A204.1 (cell line): ENCODE data around the gene ATF7IP2.
"Not testable (repeated sequence)": the region's sequence is repeated elsewhere in the genome, so short reads cannot be mapped to it uniquely, and the experiment has no call there.

Source experiments
- FAIRE-seq: peaks from 2 replicates; lab custom pipeline; 2012; peaks lifted over from hg19 to GRCh38; lab: Jason Lieb, UNC

ATF7IP2 gene

DNA sequence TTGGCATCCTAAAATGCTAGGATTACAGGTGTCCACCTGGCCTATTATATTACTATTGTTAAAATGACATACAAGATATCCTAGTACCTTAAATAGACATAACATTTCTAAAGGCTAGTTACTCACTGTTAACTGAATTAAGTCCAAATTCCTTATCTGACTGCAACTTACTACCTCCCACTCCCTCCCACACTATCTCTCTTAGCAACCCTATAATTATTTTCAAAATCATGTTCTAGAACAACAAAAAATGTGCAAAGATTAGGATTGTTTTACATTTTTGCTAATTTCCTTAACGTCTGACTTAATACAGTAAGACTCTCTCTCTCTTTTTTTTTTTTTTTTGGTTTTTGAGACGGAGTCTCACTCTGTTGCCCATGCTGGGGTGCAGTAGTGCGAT is 2.2 kb upstream of the ATF7IP2 start:
- no peak for FAIRE-seq

DNA sequence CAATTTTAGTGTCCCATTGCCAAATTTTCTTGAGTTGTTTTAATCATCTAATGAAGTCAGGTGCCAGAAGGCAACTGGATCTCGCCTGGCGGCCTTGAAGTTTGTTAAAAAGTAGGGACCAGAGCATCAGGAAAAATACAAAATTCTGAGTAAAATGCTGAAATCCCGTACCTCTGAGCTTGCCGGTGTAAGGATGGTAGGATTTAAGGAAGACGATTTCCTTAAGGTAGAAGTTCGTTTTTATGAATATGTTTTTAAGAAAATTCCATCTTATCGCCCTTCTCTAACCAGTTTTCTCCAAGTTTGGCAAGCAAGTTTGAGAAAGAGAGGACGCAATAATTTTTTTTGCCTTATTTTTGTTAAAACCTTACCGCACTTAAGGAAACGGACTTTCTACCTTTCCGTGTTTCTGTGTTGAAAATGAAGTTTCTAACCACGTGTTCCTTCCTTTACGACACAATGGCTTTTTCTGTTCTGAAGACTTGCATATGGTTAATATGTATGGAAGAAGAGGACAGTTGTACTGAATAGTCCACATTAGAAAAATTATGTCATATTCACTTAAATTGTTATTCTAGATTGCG is 748 bp downstream of the ATF7IP2 start:
- FAIRE-seq, result no peak

DNA sequence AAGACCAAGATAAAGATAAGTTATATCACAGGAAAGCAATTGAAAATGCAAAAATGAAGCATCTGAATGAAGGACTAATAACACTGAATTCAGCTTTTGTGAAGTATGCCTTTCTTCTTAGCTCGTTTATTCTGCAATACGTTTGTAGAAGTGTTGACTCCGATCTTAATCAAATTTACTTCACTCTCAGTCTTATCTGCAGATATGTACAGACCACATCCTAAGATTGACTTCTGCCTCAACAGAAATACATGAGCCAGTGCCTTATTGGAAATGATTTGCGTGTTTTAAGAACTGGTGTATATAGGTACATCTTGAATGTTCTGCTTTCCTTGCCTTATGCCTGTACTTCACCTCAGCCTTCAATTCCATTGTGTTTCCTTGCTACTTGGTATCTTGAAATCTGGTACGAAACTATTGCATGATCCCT is 1.3 kb downstream of the ATF7IP2 start:
- FAIRE-seq, result no peak

DNA sequence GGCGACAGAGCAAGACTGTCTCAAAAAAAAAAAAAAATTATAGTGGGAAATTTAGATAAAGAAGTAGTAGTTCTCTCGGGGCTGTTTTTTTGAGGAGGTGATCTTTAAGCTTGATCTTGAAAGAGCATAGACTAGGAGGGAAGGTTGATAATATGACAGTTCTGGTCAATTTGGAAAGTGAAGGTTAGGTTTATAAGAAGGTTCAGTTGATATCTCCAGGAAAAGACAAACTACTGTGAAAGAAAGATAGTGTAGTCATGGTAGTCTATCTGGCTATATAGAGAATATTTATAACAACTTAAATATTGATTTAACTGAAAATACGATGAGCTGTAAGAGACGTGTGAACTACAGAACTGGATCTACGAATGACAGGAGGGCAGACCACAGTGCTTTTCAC is 3.1 kb downstream of the ATF7IP2 start:
- FAIRE-seq, result no peak

DNA sequence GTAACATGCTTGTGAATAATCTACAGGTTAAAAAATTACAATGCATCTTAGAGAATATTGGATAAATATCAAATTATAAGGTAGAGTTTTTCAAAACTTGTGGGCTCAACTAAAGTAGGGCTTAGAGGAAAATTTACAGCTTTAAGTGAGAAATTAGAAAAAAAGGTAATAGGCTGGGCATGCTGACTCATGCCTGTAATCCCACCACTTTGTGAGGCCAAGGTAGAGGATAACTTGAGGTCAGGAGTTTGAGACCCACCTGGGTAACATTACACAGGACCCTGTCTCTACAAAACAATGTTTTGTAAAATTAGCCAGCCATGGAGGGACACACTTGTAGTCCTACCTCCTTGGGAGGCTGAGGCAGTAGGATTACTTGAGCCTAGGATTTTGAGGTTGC is 4.5 kb downstream of the ATF7IP2 start:
- no peak for FAIRE-seq

DNA sequence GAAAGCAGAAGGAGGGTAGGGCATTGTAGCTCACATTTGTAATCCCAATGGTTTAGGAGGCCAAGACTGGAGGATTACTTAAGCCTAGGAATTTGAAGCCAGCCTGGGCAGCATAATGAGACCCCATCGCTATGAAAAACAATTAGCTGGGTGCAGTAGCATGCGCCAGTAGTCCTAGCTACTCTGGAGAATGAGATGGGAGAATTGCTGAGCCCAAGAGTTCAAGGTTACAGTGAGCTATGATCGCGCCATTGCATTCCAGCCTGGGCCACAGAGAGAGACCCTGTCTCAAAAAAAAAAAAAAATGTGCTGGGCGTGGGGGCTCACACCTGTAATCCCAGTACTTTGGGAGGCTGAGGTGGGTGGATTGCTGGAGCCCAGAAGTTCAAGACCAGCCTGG is 5.0 kb downstream of the ATF7IP2 start:
- FAIRE-seq, result no peak

DNA sequence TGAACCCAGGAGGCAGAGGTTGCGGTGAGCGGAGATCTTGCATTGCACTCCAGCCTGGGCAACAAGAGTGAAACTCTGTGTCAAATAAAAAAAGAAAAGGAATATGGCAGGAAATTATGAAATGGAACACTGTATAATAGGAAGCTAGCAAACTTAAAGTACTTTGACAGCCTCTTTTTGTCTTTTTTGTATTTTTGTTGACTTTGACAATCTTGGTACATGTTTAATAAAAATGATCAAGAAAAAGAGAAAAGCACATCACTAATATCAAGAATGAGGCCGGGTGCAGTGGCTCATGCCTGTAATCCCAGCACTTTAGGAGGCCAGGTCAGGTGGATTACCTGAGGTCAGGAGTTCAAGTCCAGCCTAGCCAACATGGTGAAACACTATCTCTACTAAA is 5.5 kb downstream of the ATF7IP2 start:
- FAIRE-seq, result no peak

DNA sequence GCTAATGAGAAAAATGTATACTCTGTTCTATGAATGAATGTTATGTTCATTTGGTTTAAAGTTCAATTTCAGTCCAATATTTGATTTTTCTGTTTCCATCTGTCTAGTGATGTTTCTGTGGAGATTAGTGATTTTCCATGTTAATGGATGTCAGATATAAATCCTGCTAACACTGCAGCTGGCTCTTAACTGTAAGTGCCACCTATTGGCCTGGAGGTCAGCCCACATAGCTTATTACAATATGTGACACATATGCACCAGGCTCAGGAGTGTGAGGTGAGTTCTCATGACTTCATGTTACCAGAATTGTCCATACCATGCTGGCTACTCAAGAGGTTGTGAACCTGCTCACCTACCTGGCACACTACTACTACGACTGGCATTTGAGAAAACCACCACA is 17.1 kb downstream of the ATF7IP2 start:
- no peak for FAIRE-seq

DNA sequence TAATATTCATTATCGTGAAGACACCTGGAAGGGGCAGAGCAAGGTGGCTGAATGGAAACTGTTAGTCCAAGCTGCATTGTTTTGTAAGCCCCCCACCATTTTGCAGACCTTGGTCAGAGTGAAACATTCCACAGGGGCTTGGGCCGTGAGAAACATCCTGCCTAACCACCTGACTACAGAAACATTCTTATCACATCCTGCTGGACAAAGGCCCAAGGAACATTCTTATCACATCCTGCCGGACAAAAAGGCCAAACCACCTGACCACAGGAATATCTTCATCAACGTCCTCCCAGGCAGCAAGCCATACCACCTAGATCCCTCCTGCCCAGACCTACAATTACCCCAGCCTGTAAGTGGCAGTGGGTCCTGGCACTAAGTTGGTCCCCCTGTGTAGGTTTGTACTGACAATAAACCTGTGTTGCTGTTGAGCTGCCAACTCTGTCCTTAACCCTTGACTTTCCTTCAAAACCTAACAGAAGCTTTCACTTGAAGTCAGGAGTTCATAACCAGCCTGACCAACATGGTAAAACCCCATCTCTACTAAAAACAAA is 19.6 kb downstream of the ATF7IP2 start:
- no peak for FAIRE-seq

DNA sequence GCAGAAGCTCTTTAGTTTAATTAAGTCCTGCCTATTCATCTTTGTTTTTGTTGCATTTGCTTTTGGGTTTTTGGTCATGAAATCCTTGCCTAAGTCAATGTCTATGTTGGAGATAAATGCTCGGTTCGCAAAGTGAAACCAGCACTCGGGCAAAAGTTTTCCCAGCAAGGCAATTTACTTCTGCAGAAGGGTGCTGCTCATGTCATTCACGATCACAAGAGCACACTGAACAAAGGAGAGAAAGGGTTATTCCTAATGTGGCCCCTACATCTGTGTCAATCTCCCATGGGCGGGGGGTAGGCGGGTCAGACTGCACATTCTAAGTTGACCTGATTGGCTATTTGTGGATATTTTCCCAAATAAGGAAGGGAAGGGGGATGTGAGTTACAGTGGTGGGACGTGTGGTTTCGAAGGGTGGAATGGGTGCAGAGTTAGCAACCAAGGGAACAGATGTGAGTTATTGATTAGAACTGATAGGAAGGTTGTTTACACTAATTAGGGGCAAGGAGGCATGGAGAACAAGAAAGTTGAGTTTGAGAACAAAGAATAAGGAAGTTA is 23.0 kb downstream of the ATF7IP2 start:
- no peak for FAIRE-seq

DNA sequence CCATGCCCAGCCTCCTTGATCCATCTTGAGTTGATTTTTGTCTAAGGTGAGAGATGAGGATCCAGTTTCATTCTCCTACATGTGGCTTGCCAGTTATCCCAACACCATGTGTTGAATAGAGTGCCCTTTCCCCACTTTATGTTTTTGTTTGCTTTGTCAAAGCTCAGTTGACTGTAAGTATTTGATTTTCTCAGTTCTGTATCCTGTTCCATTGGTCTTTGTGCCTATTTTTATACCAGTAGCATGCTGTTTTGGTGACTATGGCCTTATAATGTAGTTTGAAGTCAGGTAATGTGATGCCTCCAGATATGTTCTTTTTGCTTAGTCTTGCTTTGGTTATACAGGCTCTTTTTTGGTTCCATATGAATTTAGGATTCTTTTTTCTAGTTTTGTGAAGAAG is 23.9 kb downstream of the ATF7IP2 start:
- FAIRE-seq, result not testable (repeated sequence)

DNA sequence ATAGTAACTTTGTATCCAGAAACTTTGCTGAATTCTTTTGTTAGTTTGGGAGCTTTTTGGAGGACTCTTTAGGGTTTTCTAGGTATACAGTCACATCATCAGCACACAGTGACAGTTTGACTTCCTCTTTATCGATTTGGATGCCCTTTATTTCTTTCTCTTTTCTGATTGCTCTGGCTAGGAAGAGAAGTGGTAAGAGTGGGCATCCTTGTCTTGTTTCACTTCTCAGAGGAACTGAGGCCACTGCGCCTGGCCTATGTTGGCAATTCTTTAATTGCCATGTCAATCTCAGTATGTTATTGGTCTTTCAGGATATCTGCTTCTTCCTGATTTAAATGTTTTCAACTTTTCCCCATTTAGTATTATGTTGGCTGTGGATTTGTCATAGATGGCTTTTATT is 24.6 kb downstream of the ATF7IP2 start:
- FAIRE-seq, result no peak

DNA sequence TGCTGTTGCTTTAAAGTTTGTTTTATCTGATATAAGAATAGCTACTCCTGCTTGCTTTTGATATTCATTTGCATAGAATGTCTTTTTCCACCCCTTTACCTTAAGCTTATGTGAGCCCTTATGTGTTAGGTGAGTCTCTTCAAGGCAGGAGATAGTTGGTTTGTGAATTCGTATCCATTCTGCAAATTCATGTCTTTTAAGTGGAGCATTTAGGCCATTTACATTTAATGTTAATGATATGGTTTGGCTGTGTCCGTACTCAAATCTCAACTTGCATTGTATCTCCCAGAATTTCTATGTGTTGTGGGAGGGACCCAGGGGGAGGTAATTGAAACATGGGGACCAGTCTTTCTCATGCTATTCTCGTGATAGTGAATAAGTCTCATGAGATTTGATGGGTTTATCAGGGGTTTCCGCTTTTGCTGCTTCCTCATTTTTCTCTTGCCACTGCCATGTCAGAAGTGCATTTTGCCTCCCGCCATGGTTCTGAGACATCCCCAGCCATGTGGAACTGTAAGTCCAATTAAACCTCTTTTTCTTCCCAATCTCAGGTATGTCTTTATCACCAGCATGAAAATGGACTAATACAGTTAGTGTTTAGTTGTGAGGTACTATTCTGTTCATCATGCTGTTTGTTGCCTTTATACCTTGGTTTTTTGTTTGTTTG is 27.2 kb downstream of the ATF7IP2 start:
- FAIRE-seq, result no peak

DNA sequence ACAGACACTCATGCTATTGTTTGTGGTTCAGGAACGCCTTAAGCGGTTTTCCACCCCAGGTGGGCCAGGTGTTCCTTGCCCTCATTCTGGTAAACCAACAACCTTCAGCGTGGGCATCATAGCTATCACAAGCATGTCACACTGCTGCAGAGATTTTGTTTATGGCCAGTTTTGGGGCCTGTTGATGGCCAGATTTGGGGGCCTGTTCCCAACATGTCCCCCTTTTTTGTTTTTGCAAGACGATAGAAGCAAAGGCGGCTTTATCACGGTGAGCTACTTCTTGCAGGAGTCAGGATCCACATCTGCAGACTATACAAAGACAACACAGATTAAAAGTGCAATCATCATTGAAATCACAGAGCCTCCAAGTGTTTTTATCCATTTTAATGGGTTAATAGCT is 32.3 kb downstream of the ATF7IP2 start:
- not testable (repeated sequence) for FAIRE-seq

DNA sequence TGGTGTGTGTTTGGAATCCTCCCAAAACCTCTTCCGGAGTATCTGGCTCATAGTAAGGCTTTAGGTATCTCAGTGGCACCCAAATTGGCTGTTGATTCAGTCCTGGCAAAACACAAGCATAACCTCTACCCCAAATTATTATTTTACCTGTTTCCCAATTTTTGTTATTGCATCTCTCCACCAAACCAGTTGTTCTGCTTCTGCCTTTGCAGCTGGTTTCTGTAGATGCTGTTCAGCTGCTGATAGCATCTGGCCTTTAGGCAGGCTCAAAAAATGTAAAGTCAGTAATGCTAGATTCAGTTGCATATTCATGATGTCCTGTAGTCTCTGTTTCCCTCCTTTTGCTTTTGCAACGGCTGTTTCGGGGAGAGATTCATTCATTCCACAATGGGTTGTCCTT is 33.8 kb downstream of the ATF7IP2 start:
- FAIRE-seq, result no peak

DNA sequence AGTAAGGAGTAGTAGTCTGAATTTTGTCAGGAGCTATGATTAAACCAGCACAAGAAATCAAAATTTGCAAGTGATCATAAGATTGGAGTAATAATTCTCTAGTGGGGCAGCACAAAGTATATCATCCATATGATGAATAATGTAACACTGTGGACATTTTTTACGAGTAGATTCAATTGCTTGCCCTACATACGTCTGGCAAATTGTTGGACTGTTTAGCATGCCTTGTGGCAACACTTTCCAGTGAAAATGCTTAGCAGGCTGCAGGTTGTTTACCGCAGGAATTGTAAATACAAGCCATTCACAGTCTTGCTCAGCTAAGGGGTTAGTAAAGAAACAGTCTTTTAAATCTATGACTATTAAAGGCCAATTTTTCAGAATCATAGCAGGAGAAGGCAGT is 35.7 kb downstream of the ATF7IP2 start:
- no peak for FAIRE-seq

DNA sequence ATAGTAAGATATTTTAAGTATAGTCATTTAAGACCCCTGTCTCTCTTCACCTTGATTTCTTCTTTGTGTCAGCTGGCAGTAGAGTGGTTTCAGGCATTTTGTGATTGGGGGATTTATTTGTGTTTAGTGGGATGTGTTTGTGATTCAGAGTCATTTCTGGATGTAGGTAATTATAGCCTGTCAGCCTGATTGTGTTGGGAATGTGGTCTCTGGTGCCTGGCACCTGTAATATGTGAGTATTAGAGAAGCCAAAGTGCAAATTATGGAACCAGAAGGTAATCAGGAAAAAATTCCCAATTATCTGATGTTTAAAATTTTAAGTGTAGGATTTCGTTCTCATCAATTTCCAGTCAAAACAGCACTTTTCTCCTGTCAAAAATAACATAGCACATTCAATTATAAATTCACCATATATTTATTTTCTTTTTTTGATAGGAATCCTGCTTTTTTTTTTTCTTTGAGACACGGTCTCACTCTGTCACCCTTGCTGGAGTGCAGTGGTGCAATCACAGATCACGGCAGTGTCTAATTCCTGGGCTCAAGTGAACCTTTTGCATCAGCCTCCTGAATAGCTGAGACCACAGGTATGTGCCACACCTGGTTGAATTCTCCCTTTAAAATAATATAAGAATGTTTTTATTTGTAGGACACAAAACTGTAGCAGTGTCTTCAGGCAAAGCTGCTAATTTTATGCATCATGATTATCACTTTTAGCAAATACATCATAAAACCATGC is 42.7 kb downstream of the ATF7IP2 start:
- no peak for FAIRE-seq

DNA sequence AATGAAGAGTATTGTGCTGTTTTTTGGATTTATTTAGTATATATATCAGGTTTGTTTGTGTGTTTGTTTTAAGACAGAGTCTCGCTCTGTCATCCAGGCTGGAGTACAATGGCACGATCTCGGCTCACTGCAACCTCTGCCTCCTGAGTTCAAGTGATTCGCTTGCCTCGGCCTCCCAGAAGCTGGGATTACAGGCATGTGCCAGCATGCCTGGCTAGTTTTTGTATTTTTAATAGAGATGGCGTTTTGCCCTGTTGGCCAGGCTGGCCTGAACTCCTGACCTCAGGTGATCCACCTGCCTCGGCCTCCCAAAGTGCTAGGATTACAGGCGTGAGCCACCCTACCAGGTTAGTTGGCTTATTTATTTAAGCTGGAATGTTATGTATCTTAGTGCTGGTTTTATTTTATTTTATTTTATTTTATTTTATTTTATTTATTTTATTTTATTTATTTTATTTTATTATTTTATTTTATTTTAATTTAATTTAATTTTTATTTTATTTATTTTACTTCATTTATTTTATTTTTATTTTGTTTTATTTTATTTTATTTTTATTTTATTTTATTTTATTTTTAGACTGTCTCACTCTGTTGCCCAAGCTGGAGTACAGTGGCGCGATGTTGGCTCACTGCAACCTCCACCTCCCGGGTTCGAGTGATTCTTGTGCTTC is 43.6 kb downstream of the ATF7IP2 start:
- FAIRE-seq, result peak; percentile 96

DNA sequence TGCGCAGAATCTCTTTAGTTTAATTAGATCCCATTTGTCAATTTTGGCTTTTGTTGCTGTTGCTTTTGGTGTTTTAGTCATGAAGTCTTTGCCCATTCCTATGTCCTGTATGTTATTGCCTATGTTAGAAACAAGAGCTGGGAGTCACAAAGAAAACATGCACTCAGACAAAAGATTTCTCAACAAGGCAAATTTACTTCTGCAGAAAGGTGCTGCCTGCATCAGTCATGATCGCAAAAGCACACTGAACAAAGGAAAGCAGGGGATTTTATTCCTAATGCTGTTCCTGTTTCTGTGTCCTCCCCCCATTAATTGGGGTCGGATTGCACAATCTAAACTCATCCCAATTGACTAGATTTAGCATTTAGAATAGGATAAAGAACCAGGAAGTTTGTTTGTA is 55.9 kb downstream of the ATF7IP2 start:
- FAIRE-seq, result no peak

DNA sequence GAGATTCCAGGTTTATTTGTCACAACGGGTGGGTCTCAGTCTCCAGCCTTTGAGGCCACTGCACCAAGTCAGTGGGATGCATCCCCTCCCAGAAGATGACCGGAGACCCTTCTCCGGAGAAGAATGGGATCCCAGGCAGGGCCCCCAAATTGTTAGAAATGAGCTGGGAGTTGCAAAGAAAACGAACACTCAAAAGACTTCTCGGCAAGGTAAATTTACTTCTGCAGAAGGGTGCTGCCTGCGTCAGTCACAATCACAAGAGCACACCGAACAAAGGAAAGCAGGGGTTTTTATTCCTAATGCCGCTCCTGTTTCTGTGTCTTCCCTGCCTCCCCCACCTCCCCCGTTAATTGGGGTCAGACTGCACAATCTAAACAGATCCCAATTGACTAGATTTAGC is 61.4 kb downstream of the ATF7IP2 start:
- no peak for FAIRE-seq

DNA sequence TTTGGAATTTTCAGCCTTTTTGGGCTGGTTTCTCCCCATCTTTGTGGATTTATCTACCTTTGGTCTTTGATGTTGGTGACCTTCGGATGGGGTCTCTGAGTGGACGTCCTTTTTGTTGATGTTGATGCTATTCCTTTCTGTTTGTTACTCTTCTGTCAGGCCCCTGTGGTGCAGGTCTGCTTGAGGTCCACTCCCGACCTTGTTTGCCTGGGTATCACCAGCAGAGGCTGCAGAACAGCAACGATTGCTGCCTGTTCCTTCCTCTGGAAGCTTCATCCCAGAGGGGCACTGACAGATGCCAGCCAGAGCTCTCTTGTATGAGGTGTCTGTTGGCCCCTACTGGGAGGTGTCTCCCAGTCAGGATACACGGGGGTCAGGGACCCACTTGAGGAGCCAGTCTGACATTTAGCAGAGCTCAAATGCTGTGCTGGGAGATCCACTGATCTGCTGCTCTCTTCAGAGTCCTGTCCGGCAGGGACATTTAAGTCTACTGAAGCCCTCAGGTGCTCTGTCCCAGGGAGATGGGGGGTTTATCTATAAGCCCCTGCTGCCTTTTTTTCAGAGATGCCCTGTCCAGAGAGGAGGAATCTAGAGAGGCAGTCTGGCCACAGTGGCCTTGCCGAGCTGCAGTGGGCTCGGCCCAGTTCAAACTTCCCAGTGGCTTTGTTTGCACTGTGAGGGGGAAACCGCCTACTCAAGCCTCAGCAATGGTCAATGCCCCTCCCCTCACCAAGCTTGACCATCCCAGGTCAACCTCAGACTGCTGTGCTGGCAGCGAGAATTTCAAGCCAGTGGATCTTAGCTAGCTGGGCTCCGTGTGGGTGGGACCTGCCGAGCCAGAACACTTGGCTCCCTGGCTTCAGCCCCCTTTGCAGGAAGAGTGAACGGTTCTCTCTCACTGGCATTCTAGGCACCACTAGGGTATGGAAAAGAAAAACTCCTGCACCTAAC is 66.6 kb downstream of the ATF7IP2 start:
- not testable (repeated sequence) for FAIRE-seq

DNA sequence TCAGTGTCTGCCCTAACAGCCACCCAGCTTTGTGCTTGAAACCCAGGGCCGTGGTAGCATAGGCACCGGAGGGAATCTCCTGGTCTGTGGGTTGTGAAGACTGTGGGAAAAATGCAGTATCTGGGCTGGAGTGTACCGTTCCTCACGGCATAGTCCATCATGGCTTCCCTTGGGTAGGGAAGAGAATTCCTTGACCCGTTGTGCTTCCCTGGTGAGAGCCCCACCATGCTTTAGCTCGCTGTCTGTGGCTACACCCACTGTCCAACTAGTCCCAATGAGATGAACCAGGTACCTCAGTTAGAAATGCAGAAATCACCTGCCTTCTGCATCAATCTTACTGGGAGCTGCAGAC is 67.3 kb downstream of the ATF7IP2 start:
- no peak for FAIRE-seq
